ENCODE measurements around the gene FARP2. TPM values are rescaled to one million over a fixed set of nuclear protein-coding genes. Genes with fewer than 3 reads are reported as not detected.

FARP2 gene
- total and polyA plus RNA-seq, 2 experiments from 2014 or later: 16.0 to 22.6 TPM

GRCh38 chr2:241519669-241520068, 163.6 kb downstream of the FARP2 start:
- Mint-ChIP-seq H3K4me1 (no peaks in the 10 kb centered on the region), H3K9me3 (peaks cover 3% of the 10 kb centered on the region), H3K4me3 (no peak overlapping the region), H3K27ac (no peak overlapping the region), H3K27me3 (ENCODE audit: insufficient read depth, low read depth, poor library complexity) (peaks cover 10% of the 10 kb centered on the region), H3K36me3 (ENCODE audit: low read depth) (peaks cover 6% of the 10 kb centered on the region)
- 0 out of 2 replicates have a peak, but pooled peaks cover 5% of the 10 kb centered on the region for H3K9me2 ChIP-seq (ENCODE audit: insufficient read depth)
- no peak overlapping the region for H3K27ac ChIP-seq (ENCODE audit: low read depth)
- no peak overlapping the region for H3K4me2 ChIP-seq
- H3K4me3 ChIP-seq: no peak overlapping the region
- H3K79me2 ChIP-seq (replicated peaks; ENCODE audit: insufficient read depth): no peaks in the 10 kb centered on the region
- H2AFZ ChIP-seq: no peak overlapping the region
- H4K20me1 ChIP-seq (replicated peaks; ENCODE audit: insufficient read depth): no peaks in the 10 kb centered on the region; the same call in 1 of the 2 replicates
- H3K4me1 ChIP-seq (ENCODE audit: insufficient read depth): no peaks in the 10 kb centered on the region; the same call in 1 of the 2 replicates
- H3K36me3 ChIP-seq (ENCODE audit: insufficient read depth): no peaks in the 10 kb centered on the region
- ATAC-seq: peak; percentile 38
- H3K27me3 ChIP-seq (ENCODE audit: insufficient read depth): no peaks in the 10 kb centered on the region
- H3F3A ChIP-seq (replicated peaks; ENCODE audit: low read depth): peaks cover 8% of the 10 kb centered on the region
- TF ChIP-seq ZNF331 (CRISPR knock-in tag; IDR thresholded peaks at IDR 0.05; ENCODE audit: low read depth) (no peak), ETS1 (IDR thresholded peaks at IDR 0.05) (no peak), EZH2phosphoT487 (IDR thresholded peaks at IDR 0.05; ENCODE audit: unreplicated experiment) (no peak), NANOG (IDR thresholded peaks at IDR 0.05; ENCODE audit: borderline replicate concordance) (no peak), CTCF (conservative IDR thresholded peaks at IDR 0.05; ENCODE audit: low read depth in 2 of 2) (0 out of 4 replicates have a peak, but pooled peaks of 1 of the 2 experiments have one; percentile 8)
- DNase-seq (ENCODE audit: low spot score): no peak

- peaks cover 1% of the 10 kb centered on the region for H3K27me3 Mint-ChIP-seq (ENCODE audit: insufficient read depth, low read depth, poor library complexity)
- H3K9me2 ChIP-seq (ENCODE audit: insufficient read depth): 0 out of 2 replicates have a peak, but pooled peaks cover 2% of the 10 kb centered on the region
- ATAC-seq (no peak; the same call in 1 of the 3 replicates), DNase-seq (ENCODE audit: low spot score) (no peak)
- no peak overlapping the region for H3K4me2 ChIP-seq
- H3K36me3 Mint-ChIP-seq (ENCODE audit: low read depth): peaks cover 2% of the 10 kb centered on the region; the same call in 2 of the 3 replicates
- no peak overlapping the region for H3K4me3 Mint-ChIP-seq
- no peak overlapping the region for H3K27ac Mint-ChIP-seq
- no peak overlapping the region for H3K27ac ChIP-seq (ENCODE audit: low read depth)
- no peaks in the 10 kb centered on the region for H3K36me3 ChIP-seq (ENCODE audit: insufficient read depth)
- H3K79me2 ChIP-seq (replicated peaks; ENCODE audit: insufficient read depth): no peaks in the 10 kb centered on the region
- H2AFZ ChIP-seq: peak overlapping the region; percentile 59
- H3K27me3 ChIP-seq (ENCODE audit: insufficient read depth): no peaks in the 10 kb centered on the region
- H3F3A ChIP-seq (replicated peaks; ENCODE audit: low read depth): peaks cover under 1% of the 10 kb centered on the region; the same call in 1 of the 2 replicates
- H4K20me1 ChIP-seq (replicated peaks; ENCODE audit: insufficient read depth): no peaks in the 10 kb centered on the region
- H3K9me3 Mint-ChIP-seq: peaks cover 14% of the 10 kb centered on the region
- H3K4me3 ChIP-seq: no peak overlapping the region
- no peaks in the 10 kb centered on the region; the same call in 1 of the 2 replicates for H3K4me1 ChIP-seq (ENCODE audit: insufficient read depth)
- H3K4me1 Mint-ChIP-seq: no peaks in the 10 kb centered on the region
- TF ChIP-seq JUNB (IDR thresholded peaks at IDR 0.05; ENCODE audit: unreplicated experiment): no peak
- no peak for TF ChIP-seq ZNF114 (CRISPR knock-in tag; IDR thresholded peaks at IDR 0.05)
- no peak for TF ChIP-seq CREB1 (CRISPR knock-in tag; IDR thresholded peaks at IDR 0.05; ENCODE audit: low read depth)
- TF ChIP-seq EZH2phosphoT487 (IDR thresholded peaks at IDR 0.05; ENCODE audit: unreplicated experiment): no peak
- no peak for TF ChIP-seq ETS1 (IDR thresholded peaks at IDR 0.05)
- TF ChIP-seq POLR2AphosphoS5 (IDR thresholded peaks at IDR 0.05; ENCODE audit: low read depth): no peak
- TF ChIP-seq ZNF462 (CRISPR knock-in tag; IDR thresholded peaks at IDR 0.05): no peak
Observed at GRCh38 chr2:241522477-241522876, 166.4 kb downstream of the FARP2 start.

All from GM23338 (cell line).